H1 (cell line): ENCODE data around the gene SLC24A4. TPM values are rescaled to one million over a fixed set of nuclear protein-coding genes. Genes with fewer than 3 reads are reported as not detected.

ENCODE experiments used
- CTCF ChIA-PET: fragments of 300-600 bp; sonication (Branson Sonifier 250); formaldehyde crosslinking; loops from one replicate; lab custom pipeline; 2021; ENCODE audit not compliant: partially characterized antibody; lab: Charles Lee
- POLR2A ChIA-PET: fragments of 300-600 bp; sonication (Branson Sonifier 250); formaldehyde crosslinking; loops from one replicate; lab custom pipeline; 2021; ENCODE audit warnings: inconsistent platforms; ENCODE audit not compliant: partially characterized antibody; lab: Charles Lee
- DNase-seq, 2 experiments: peaks; one replicate each; pipeline versions ENCODE4 v3.0.0 to v3.0.0-alpha.2; 2010 to 2022; ENCODE audit warnings: low spot score in 2 of 2, low read depth in 1 of 2, mixed read lengths in 1 of 2
- FAIRE-seq: peaks from 2 replicates; lab custom pipeline; 2011; peaks lifted over from hg19 to GRCh38; lab: Jason Lieb, UNC
- H2AFZ ChIP-seq: 2 replicates; pipeline ENCODE4 v1.8.1; 2012; ENCODE audit warnings: low read length, inconsistent platforms
- H2AK5ac ChIP-seq: 2 replicates; pipeline ENCODE4 v1.6.1; 2013; ENCODE audit warnings: low read depth, low read length
- H2BK120ac ChIP-seq: replicated peaks from 2 replicates; pipeline ENCODE3; 2013; ENCODE audit warnings: low read depth, low read length, inconsistent platforms
- H2BK12ac ChIP-seq: 2 replicates; pipeline ENCODE4 v1.6.1; 2013; ENCODE audit warnings: low read depth, low read length
- H2BK15ac ChIP-seq: 2 replicates; pipeline ENCODE4 v1.6.1; 2013; ENCODE audit warnings: low read length
- H2BK20ac ChIP-seq: 2 replicates; pipeline ENCODE4 v1.6.1; 2013; ENCODE audit warnings: low read length
- H2BK5ac ChIP-seq: 2 replicates; pipeline ENCODE4 v1.6.1; 2013; ENCODE audit warnings: low read depth, low read length
- H3K14ac ChIP-seq: 2 replicates; pipeline ENCODE4 v1.6.1; 2013; ENCODE audit warnings: inconsistent platforms; ENCODE audit not compliant: insufficient read length
- H3K18ac ChIP-seq: 2 replicates; pipeline ENCODE4 v1.6.1; 2013; ENCODE audit warnings: low read length; ENCODE audit errors: extremely low read depth
- H3K23ac ChIP-seq: 2 replicates; pipeline ENCODE4 v1.6.1; 2013; ENCODE audit warnings: inconsistent platforms; ENCODE audit not compliant: insufficient read length
- H3K23me2 ChIP-seq: 2 replicates; pipeline ENCODE4 v1.6.1; 2013; ENCODE audit warnings: low read depth, low read length
- H3K27ac ChIP-seq: 2 replicates; pipeline ENCODE4 v1.6.1; 2011; ENCODE audit warnings: low read depth, low read length, inconsistent platforms
- H3K27me3 ChIP-seq, 4 experiments: replicated peaks in 1 of 4; 1 replicate in 1 of 4; 2 replicates in 3 of 4; pipeline versions ENCODE4 v1.6.1 to v1.8.1; 2011 to 2013; ENCODE audit warnings: low read length in 3 of 4, mild to moderate bottlenecking in 3 of 4, inconsistent platforms in 2 of 4, mixed read lengths in 2 of 4, moderate library complexity in 1 of 4; ENCODE audit not compliant: control insufficient read depth in 3 of 4, insufficient read depth in 3 of 4; ENCODE audit errors: extremely low read depth in 1 of 4
- H3K36me3 ChIP-seq, 4 experiments: 2 replicates each; pipeline versions ENCODE4 v1.6.1 to v1.8.1; 2011 to 2013; ENCODE audit warnings: mild to moderate bottlenecking in 4 of 4, low read length in 3 of 4, moderate library complexity in 2 of 4, control low read depth in 1 of 4, inconsistent platforms in 1 of 4; ENCODE audit not compliant: insufficient read depth in 4 of 4, control insufficient read depth in 2 of 4
- H3K4ac ChIP-seq: replicated peaks from 2 replicates; pipeline ENCODE3; 2013; ENCODE audit warnings: low read length, low read depth, mixed read lengths, inconsistent platforms; ENCODE audit not compliant: insufficient read length
- H3K4me1 ChIP-seq, 4 experiments: replicated peaks in 1 of 4; 1 replicate in 1 of 4; 2 replicates in 3 of 4; pipeline versions ENCODE4 v1.6.1 to v1.8.1; 2011 to 2013; ENCODE audit warnings: low read length in 3 of 4, inconsistent platforms in 2 of 4, mixed read lengths in 1 of 4; ENCODE audit not compliant: insufficient read depth in 4 of 4, control insufficient read depth in 3 of 4
- H3K4me2 ChIP-seq, 2 experiments: 2 replicates each; pipeline versions ENCODE4 v1.6.1 to v1.8.1; 2011 to 2013; ENCODE audit warnings: low read depth in 2 of 2, low read length in 2 of 2, control low read depth in 1 of 2, inconsistent platforms in 1 of 2, mild to moderate bottlenecking in 1 of 2; ENCODE audit not compliant: insufficient read depth in 1 of 2
- H3K4me3 ChIP-seq, 4 experiments: fragments of 200-600, 300-600 bp in 1 of 4; sonication (generic), shearing (Covaris generic), sonication (Bioruptor Twin) in 1 of 4; 2 replicates each; pipeline versions ENCODE4 v1.5.1 to v1.8.1; 2011 to 2016; ENCODE audit warnings: low read length in 4 of 4, low read depth in 3 of 4, control low read depth in 2 of 4, inconsistent platforms in 2 of 4, mild to moderate bottlenecking in 2 of 4, mixed read lengths in 1 of 4, moderate library complexity in 1 of 4; ENCODE audit not compliant: insufficient read depth in 2 of 4; ENCODE audit errors: extremely low read depth in 1 of 4
- H3K56ac ChIP-seq: replicated peaks from 2 replicates; pipeline ENCODE3; 2013; ENCODE audit warnings: low read depth, mild to moderate bottlenecking, mixed read lengths, low read length, inconsistent platforms; ENCODE audit not compliant: insufficient read length
- H3K79me1 ChIP-seq: 2 replicates; pipeline ENCODE4 v1.6.1; 2013; ENCODE audit warnings: low read depth, low read length, control low read depth
- H3K79me2 ChIP-seq, 2 experiments: 2 replicates each; pipeline versions ENCODE4 v1.6.1 to v1.8.1; 2012 to 2013; ENCODE audit warnings: low read length in 2 of 2, mild to moderate bottlenecking in 2 of 2, inconsistent platforms in 1 of 2; ENCODE audit not compliant: insufficient read depth in 2 of 2, control insufficient read depth in 1 of 2
- H3K9ac ChIP-seq, 4 experiments: replicated peaks in 1 of 4; 1 replicate in 1 of 4; 2 replicates in 3 of 4; pipeline versions ENCODE4 v1.6.1 to v1.8.1; 2011 to 2013; ENCODE audit warnings: low read depth in 3 of 4, low read length in 3 of 4, control low read depth in 2 of 4, mild to moderate bottlenecking in 2 of 4, moderate library complexity in 2 of 4, inconsistent platforms in 1 of 4; ENCODE audit errors: extremely low read depth in 1 of 4
- H3K9me3 ChIP-seq, 2 experiments: 2 replicates each; pipeline versions ENCODE4 v1.6.1 to v1.8.1; 2012 to 2013; ENCODE audit warnings: mild to moderate bottlenecking in 2 of 2, moderate library complexity in 2 of 2, control low read depth in 1 of 2, inconsistent platforms in 1 of 2, low read depth in 1 of 2, low read length in 1 of 2, mixed read lengths in 1 of 2; ENCODE audit not compliant: insufficient read depth in 2 of 2
- H4K20me1 ChIP-seq, 2 experiments: replicated peaks in 1 of 2; 2 replicates each; pipeline versions ENCODE3 to v1.8.1; 2011 to 2013; ENCODE audit warnings: inconsistent platforms in 2 of 2, low read length in 2 of 2, mild to moderate bottlenecking in 1 of 2; ENCODE audit not compliant: insufficient read depth in 2 of 2, control insufficient read depth in 1 of 2
- H4K5ac ChIP-seq: 2 replicates; pipeline ENCODE4 v1.6.1; 2013; ENCODE audit warnings: low read length, low read depth, mixed read lengths, inconsistent platforms; ENCODE audit not compliant: insufficient read length
- H4K8ac ChIP-seq: 2 replicates; pipeline ENCODE4 v1.8.0; 2013; ENCODE audit warnings: mild to moderate bottlenecking, moderate library complexity, low read length, inconsistent platforms; ENCODE audit not compliant: insufficient read depth; ENCODE audit errors: extremely low read depth
- H4K91ac ChIP-seq: replicated peaks from 2 replicates; pipeline ENCODE3; 2013; ENCODE audit warnings: low read length, mixed read lengths, inconsistent platforms; ENCODE audit not compliant: insufficient read length
- E2F6 ChIP-seq: IDR thresholded peaks from 2 replicates; pipeline ENCODE4 v1.6.1; 2012; ENCODE audit warnings: inconsistent platforms
- EP300 ChIP-seq, 2 experiments: IDR thresholded peaks; 1 replicate in 1 of 2; 2 replicates in 1 of 2; pipeline ENCODE4 v1.6.1; 2011 to 2012; ENCODE audit warnings: low read depth in 2 of 2, low read length in 2 of 2, mild to moderate bottlenecking in 2 of 2, borderline replicate concordance in 1 of 2, inconsistent platforms in 1 of 2, moderate library complexity in 1 of 2
- EZH2 ChIP-seq: fragments of 200-600 bp; sonication (generic); IDR thresholded peaks from 2 replicates; pipeline ENCODE4 v1.7.1; 2012; ENCODE audit warnings: low read depth, mild to moderate bottlenecking, moderate library complexity, low read length, inconsistent platforms; ENCODE audit not compliant: severe bottlenecking
- HDAC6 ChIP-seq: IDR thresholded peaks from one replicate; pipeline ENCODE4 v1.7.1; 2012; ENCODE audit warnings: low read depth, mild to moderate bottlenecking, inconsistent platforms, low read length, moderate library complexity
- KDM4A ChIP-seq: IDR thresholded peaks from one replicate; pipeline ENCODE4 v1.7.1; 2012; ENCODE audit warnings: low read depth, mild to moderate bottlenecking, moderate library complexity, low read length, inconsistent platforms; ENCODE audit not compliant: severe bottlenecking
- MAFK ChIP-seq: IDR thresholded peaks from 2 replicates; pipeline ENCODE4 v1.6.1; 2012; ENCODE audit warnings: low read depth, mild to moderate bottlenecking, improper control_type of control experiment, low read length
- MAX ChIP-seq: IDR thresholded peaks from 2 replicates; pipeline ENCODE4 v1.6.1; 2012; ENCODE audit warnings: inconsistent platforms
- RBBP5 ChIP-seq: IDR thresholded peaks from 2 replicates; pipeline ENCODE4 v1.7.1; 2012; ENCODE audit warnings: low read depth, mild to moderate bottlenecking, inconsistent platforms, low read length, moderate library complexity, borderline replicate concordance
- SAP30 ChIP-seq: fragments of 300-600 bp; sonication (generic); IDR thresholded peaks from 2 replicates; pipeline ENCODE4 v1.7.1; 2012; ENCODE audit warnings: low read length, moderate library complexity, mild to moderate bottlenecking, inconsistent platforms; ENCODE audit not compliant: insufficient read depth, insufficient replicate concordance
- SIRT6 ChIP-seq: IDR thresholded peaks from one replicate; pipeline ENCODE4 v1.7.1; 2012; ENCODE audit warnings: low read length, inconsistent platforms
- SP4 ChIP-seq: IDR thresholded peaks from 2 replicates; pipeline ENCODE4 v1.6.1; 2012; ENCODE audit warnings: low read length, inconsistent platforms
- SRF ChIP-seq: IDR thresholded peaks from 2 replicates; pipeline ENCODE4 v1.6.1; 2011; ENCODE audit warnings: mild to moderate bottlenecking, low read depth, low read length, moderate library complexity
- SUZ12 ChIP-seq: fragments of 200-600 bp; sonication (generic); IDR thresholded peaks from 2 replicates; pipeline ENCODE4 v1.6.1; 2012; ENCODE audit warnings: mild to moderate bottlenecking, inconsistent platforms, low read length, moderate library complexity, mixed read lengths
- TEAD4 ChIP-seq: IDR thresholded peaks from 2 replicates; pipeline ENCODE4 v1.6.1; 2012; ENCODE audit warnings: low read depth, low read length, inconsistent platforms, mixed read lengths
- WGBS, 2 experiments: shearing (Covaris generic) in 1 of 2; methylation state at CpG; one replicate each; pipeline versions ENCODE4 v1.1.6 to v1.1.7; 2013 to 2015; ENCODE audit warnings: low lambda C conversion rate in 2 of 2, mixed read lengths in 2 of 2, inconsistent platforms in 1 of 2, low coverage in 1 of 2, missing lambda C conversion rate in 1 of 2; ENCODE audit not compliant: insufficient replicate concordance in 2 of 2, insufficient coverage in 1 of 2, insufficient read length in 1 of 2; ENCODE audit errors: extremely low coverage in 1 of 2, missing lambda C conversion rate in 1 of 2; 5-methylcytosine and 5-hydroxymethylcytosine counted together
- polyA plus RNA-seq, 7 experiments: library from polyadenylated mRNA; depleted of rRNA in 3 of 7; stranded (reverse) in 5 of 7; unstranded in 2 of 7; fragments of >200 nt in 5 of 7; fragments of 200-250 nt in 2 of 7; gene quantifications; 1 replicate in 5 of 7; 2 replicates in 1 of 7; 4 replicates in 1 of 7; pipeline versions ENCODE4 v1.2.1 to v1.2.3, GENCODE V29; 2011 to 2013; ENCODE audit warnings: missing spikeins in 2 of 7, mixed read lengths in 2 of 7
- total RNA-seq: library from RNA; stranded (reverse); fragmentation: NEBNext Ultra II Directional; extraction: Animal tissue kit (Norgen Biotek cat#: 25700); gene quantifications from 2 replicates; pipeline ENCODE4 v1.2.1, GENCODE V29; 2021

Gene SLC24A4
- total and polyA plus RNA-seq, 2 of the 8 experiments (the other 6 are each of a cell fraction or from before 2014, with no cell fraction given): 0.27 to 0.89 TPM

GRCh38 chr14:92464156-92464555 is 141.2 kb downstream of the SLC24A4 start:
- Histone ChIP-seq H3K9me3 (no peaks in the 10 kb centered on the region), H3K9ac (no peak overlapping the region), H2BK15ac (no peak overlapping the region), H3K4me2 (no peak overlapping the region), H4K5ac (no peak overlapping the region), H2AFZ (no peak overlapping the region), H3K4me3 (no peak overlapping the region), H3K79me2 (no peaks in the 10 kb centered on the region), H3K56ac (no peak overlapping the region), H3K18ac (no peak overlapping the region), H2BK12ac (no peak overlapping the region), H3K14ac (no peak overlapping the region), H2BK20ac (no peak overlapping the region), H3K36me3 (no peaks in the 10 kb centered on the region), H4K20me1 (no peaks in the 10 kb centered on the region), H2BK120ac (no peak overlapping the region), H3K4me1 (peaks cover 0 to 1% (median 0%) of the 10 kb centered on the region in 4 experiments; a peak in 3 of 7 replicates), H2BK5ac (no peak overlapping the region), H2AK5ac (no peak overlapping the region), H3K27ac (no peak overlapping the region), H4K8ac (no peak overlapping the region), H3K4ac (no peak overlapping the region), H4K91ac (no peak overlapping the region), H3K23me2 (no peaks in the 10 kb centered on the region), H3K79me1 (no peaks in the 10 kb centered on the region), H3K27me3 (no peaks in the 10 kb centered on the region), H3K23ac (no peak overlapping the region)
- FAIRE-seq: no peak
- ChIA-PET POLR2A (no interaction called here), CTCF (no interaction called here)
- WGBS, 2 experiments: 82% methylated on average over 6 of the region's 6 CpGs; no CpG with 5 or more reads in 1 of the 2 experiments
- no peak for DNase-seq
- TF ChIP-seq SRF (no peak), SAP30 (no peak), SUZ12 (no peak), EZH2 (no peak), E2F6 (no peak), MAFK (no peak), SIRT6 (no peak), SP4 (no peak), TEAD4 (no peak), MAX (no peak), HDAC6 (no peak), KDM4A (no peak), EP300 (IDR thresholded peaks at IDR 0.05; ENCODE audit: borderline replicate concordance in 1 of 2, low read depth in 2 of 2, low read length in 2 of 2) (no peak), RBBP5 (no peak)
